ENCODE measurements around the gene PPM1E.

DNA sequence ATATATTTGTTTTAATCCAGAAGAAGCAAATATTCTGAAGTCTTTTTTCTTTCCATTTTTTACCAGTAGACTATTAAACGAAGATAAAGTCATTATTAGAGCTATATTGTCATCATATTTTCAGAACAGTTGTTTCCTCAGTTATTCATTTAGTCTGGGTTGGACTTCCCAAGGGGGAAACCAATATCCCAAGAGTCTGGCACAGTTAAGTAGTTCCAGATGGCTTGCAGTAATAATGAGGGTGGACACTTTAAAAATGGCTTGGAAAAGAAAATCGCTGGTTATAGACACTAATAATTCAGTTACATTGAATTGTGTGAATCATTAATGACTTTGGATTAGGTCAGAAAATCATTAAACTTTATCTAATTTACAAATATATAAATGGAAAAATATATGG is 3.9 kb downstream of the PPM1E start:
- TF ChIP-seq, protein P1, sequence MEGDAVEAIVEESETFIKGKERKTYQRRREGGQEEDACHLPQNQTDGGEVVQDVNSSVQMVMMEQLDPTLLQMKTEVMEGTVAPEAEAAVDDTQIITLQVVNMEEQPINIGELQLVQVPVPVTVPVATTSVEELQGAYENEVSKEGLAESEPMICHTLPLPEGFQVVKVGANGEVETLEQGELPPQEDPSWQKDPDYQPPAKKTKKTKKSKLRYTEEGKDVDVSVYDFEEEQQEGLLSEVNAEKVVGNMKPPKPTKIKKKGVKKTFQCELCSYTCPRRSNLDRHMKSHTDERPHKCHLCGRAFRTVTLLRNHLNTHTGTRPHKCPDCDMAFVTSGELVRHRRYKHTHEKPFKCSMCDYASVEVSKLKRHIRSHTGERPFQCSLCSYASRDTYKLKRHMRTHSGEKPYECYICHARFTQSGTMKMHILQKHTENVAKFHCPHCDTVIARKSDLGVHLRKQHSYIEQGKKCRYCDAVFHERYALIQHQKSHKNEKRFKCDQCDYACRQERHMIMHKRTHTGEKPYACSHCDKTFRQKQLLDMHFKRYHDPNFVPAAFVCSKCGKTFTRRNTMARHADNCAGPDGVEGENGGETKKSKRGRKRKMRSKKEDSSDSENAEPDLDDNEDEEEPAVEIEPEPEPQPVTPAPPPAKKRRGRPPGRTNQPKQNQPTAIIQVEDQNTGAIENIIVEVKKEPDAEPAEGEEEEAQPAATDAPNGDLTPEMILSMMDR (IDR thresholded peaks at IDR 0.05) = no peak
- TF ChIP-seq POLR2A (IDR thresholded peaks at IDR 0.05) = no peak

Measured in transverse colon (tissue), 3 donors.